CD4-positive, alpha-beta T cell treated with Interleukin-10 for 1 hour (primary cell): ENCODE measurements around the gene MAP3K3.
"Not testable (repeated sequence)": the region's sequence is repeated elsewhere in the genome, so short reads cannot be mapped to it uniquely, and the experiment has no call there.

Experiments
- DNase-seq: peaks from one replicate; pipeline ENCODE4 v3.0.0-alpha.2; 2020

MAP3K3 gene

DNA sequence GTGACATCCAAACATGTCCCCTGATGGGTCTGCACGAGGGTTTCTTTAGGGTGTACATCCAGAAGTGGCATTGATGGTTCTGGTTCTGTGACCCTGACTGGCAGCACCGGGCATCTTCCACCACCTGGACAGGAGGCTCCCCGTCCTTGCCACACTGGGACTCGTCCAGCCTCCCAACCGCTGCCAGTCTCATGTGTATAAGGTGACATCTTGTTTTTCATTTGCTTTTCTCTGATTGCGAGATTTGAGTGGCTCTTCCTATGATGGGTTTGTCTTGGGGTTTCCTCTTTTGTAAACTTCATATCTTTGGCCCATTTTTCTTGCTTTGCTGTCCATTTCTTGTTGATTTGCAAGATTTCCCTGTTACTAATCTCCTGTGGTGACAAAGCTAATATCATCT is 86.9 kb downstream of the MAP3K3 start:
- DNase-seq: no peak

DNA sequence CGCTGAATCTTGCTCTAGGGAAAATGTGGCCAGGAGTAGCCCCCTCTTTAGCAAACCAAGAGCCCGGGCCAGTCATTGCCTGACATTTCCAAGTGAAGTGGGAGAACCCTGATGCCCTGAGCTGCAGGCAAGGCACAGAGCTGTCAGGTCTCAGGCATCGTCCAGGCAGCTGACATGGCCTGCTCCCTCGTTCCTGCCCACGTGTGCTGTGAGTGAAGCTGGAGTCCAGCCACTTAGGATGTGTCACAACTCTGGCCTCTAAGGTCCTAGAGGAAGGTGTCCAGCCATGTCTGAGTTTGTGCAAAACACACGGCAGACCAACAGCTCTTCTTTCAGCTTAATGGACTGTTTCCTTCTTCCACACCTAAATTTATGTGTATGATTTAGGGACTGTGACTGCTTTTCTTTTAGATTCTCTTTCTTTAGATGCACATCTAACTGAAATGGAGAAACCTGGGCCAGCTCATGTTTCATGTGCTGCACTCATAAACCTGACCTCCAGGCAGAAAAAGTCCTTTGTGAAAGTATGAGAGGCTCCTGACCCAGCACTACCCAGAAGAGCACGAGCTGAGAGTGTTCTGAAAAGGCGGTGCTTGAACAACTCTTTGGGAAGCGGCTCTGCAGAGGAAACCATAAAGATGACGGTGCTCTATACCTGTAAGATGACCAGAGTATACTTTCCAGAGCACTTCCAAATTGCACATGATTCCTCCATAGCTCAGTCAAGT is 92.5 kb downstream of the MAP3K3 start:
- DNase-seq: no peak

DNA sequence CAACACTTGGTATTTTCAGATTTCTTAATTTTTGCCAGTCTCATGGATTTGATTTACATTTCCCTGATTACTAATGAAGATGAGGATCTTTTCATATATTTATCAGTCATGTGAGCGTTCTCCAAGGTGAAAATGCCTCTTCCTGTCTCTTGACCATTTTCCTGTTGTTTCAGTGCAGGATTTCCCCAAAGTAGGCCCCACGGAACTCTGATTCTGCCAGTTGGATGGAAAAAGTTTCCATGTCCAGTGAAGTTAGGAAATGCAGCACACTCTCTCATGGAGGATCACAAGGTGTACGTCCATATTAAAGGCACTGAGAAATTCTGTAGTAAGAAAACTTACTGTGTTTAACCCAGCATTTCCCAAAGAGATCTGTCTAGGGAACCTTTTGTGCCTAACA is 94.2 kb downstream of the MAP3K3 start:
- no peak for DNase-seq

DNA sequence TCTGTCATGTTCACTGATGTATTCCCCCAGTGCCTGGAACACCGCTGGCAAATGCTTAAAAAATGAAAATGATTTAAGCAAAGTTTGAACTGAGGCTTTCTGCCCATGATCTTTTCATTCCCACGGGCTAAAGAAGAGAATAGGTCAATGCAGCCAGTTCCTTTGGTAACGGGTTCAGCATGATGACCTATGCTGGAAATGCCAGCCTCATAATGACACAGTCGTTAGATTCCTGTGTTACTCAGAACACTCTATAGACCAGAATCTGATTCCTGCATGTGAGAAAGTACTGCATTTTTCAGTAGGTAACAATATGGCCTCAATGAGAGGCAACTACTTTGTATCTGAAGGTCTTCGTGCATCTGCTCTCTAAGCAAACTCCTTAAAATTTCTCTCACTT is 96.8 kb downstream of the MAP3K3 start:
- DNase-seq: no peak

DNA sequence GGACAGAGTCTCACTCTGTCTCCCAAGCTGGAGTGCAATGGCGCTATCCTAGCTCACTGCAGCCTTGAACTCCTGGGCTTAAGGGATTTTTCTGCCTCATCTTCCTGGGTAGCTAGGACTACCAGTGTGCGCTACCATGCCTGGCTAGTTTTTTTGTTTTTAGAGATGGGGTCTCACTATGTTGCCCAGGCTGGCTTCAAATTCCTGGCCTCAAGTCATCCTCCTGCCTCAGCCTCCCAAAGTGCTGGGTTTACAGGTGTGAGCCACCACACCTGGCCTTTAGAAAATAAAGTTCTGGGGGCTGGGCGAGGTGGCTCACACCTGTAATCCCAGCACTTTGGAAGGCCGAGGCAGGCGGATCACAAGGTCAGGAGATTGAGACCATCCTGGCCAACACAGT is 98.0 kb downstream of the MAP3K3 start:
- not testable (repeated sequence) for DNase-seq

DNA sequence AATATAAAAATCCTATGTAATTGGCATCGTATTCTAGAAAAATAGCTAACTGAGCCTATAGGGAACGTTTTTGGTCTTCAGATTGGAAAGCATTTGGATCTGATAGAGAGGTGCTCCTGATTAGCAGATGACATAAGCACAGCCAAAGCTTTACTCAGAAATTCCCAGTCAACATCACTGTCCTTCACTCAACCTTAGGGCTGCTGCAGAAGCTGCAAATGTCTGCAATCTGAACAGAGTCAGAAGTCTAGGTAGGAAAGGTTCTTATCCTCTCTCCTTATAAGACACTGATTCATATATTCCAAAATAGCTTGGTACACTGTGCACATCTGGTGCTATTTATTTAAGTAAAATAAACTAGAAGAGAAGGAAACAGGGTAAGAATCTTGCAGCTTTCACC is 100.2 kb downstream of the MAP3K3 start:
- DNase-seq: no peak

DNA sequence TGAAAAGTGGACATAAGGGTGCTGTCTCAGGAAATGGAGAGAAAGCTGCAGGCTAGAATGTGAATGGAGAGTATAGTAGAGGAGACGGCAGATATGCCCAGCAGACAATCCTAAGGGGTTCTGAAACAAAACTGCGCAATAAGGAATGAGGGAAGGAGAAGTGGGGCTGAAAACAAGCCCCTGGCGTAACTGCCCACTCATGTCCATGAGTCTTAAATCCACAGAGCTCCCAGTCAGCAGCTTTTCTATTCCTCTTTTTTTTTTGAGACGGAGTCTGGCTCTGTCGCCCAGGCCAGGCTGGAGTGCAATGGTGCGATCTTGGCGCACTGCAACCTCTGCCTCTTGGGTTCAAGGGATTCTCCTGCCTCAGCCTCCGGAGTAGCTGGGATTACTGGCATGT is 113.5 kb downstream of the MAP3K3 start:
- DNase-seq: no peak

DNA sequence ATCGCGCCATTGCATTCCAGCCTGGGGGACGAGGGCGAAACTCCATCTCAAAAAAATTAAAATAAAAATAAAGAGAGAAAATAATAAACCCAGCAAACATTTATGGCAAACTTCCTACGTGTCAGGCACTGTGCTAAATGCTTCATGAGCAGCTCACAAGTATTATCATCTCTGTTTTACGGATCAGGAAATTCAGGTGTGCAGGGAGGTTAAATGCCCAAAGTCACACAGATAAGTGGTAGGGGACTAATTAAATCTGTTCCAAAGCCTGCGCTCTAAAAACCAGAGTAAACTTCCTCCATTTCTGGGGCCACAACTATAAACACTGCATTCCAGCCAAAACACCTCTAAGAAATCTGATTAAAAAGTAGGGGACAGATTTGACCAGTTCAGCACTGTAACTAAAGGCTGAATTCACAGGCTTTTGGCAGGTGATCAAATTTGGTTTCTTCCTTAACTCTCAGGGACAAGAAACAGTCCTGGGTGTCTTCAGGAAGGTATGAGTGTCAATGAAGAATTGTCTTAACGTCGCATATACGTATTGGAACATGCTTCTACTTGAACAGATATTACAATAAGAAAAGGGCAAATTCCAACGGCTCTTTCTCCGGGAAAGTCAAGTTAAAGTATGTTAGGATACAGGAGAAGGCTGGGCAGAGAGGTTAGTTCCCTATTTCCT is 118.4 kb downstream of the MAP3K3 start:
- peak; percentile 19 for DNase-seq

GRCh38 chr17:63741143-63741407 is 118.9 kb downstream of the MAP3K3 start:
- DNase-seq: no peak

DNA sequence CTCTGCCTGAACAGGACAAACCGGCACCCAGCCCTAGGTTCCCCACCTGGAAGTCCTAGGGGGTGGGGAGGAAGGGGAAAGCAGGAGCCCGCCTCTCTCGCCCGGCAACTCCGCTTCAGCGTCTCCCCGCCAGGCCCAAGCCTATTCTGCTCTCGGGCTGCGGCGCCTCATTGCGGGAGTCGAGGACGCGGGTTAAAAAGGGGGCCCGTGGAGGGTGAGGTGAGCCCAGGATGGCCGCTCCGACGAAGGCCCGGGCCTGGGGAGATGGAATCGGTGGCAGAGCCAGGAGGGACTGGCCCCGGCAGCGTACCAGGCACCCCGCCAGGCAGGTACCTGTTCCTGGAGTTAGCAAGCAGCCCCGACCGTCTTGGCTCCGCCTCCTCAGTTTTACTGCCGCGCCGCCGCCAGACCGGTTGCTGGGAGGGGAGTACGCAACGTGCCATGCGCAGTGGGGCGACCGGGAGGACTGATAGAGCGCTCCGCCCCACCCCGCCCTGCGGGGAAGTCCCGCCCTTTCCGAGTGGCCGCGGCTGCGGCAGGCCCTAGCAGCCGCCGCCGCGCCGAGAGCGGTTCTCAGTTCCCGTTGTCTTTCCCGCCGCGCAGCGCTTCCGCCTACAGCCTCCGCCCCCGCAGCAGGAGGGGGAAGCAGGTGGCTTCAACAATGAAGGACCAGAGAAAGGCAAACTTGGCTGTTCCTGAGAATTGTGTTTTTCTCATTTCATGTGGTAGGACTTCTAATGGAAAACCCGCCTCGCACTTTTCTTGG is 119.4 kb downstream of the MAP3K3 start, which contains the start of gene STRADA:
TSS of gene STRADA (minus strand) at position 392 of the 766 bp plus-strand sequence. CDS start 13,430 bp downstream, outside the sequence.
- DNase-seq: peak; percentile 99
